B cell (primary cell): ENCODE results near the gene PRKAG2.

Source experiments
- CTCF ChIP-seq: fragments of 200-600 bp; IDR thresholded peaks from one replicate; pipeline ENCODE4 v1.8.0; 2022; ENCODE audit warnings: antibody characterized with exemption, mild to moderate bottlenecking
- EZH2 ChIP-seq: IDR thresholded peaks from 2 replicates; pipeline ENCODE4 v1.6.1; 2012; ENCODE audit warnings: borderline replicate concordance, low read depth, mild to moderate bottlenecking, moderate library complexity, low read length; ENCODE audit not compliant: insufficient read depth, poor library complexity, severe bottlenecking

- TF ChIP-seq CTCF (no peak), EZH2 (no peak)
Observed at GRCh38 chr7:151744051-151744580, 132.8 kb downstream of the PRKAG2 start.
